ENCODE measurements around the gene ZGPAT. TPM values are rescaled to one million over a fixed set of nuclear protein-coding genes. Genes with fewer than 3 reads are reported as not detected.

Gene ZGPAT
- total and polyA plus RNA-seq, 9 of the 15 experiments (the other 6 are each of a cell fraction or from before 2014, with no cell fraction given) = 0.14 to 26.6 (median 7.4) TPM

DNA sequence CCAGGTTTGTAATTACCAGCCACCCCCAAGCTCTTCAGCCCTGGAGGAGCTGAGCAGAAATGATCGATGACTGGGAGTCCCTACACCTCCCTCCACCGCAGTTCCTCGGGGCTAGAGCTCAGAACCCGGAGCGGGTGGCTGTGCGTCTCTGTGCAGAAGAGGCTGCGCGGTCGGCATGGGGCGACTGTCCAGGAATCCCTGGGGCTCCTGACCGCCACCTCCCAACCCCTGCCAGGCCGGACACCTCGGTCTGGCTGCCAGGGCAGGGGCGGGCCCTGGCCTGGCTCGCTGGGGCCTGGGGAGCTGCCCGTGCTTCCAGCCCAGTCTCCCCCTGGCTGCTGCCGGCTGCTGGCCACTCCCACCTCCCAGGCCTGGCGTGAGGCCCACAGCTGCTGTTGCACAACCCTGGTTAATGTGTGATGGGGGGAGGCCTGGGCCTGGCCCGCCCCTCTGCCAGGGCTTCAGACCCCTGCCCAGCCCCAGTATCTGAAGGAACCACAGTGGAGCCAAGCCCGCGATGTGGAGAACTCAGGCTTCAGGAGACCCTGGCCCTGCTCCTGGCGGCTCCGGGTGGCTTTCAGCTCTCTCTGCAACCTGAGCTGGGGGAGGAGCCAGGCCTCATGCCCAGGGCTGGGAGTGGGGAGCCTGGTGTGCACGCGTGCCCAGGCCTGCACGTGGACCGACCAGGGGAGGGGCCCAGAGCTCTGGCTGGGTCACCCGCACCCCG is 33.0 kb downstream of the ZGPAT start (continued):
- TF ChIP-seq, protein P1, sequence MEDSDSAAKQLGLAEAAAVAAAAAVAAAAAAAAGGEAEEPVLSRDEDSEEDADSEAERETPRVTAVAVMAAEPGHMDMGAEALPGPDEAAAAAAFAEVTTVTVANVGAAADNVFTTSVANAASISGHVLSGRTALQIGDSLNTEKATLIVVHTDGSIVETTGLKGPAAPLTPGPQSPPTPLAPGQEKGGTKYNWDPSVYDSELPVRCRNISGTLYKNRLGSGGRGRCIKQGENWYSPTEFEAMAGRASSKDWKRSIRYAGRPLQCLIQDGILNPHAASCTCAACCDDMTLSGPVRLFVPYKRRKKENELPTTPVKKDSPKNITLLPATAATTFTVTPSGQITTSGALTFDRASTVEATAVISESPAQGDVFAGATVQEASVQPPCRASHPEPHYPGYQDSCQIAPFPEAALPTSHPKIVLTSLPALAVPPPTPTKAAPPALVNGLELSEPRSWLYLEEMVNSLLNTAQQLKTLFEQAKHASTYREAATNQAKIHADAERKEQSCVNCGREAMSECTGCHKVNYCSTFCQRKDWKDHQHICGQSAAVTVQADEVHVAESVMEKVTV (CRISPR knock-in tag; IDR thresholded peaks at IDR 0.05) = no peak
- TF ChIP-seq, protein P2, sequence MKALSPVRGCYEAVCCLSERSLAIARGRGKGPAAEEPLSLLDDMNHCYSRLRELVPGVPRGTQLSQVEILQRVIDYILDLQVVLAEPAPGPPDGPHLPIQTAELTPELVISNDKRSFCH (CRISPR knock-in tag; IDR thresholded peaks at IDR 0.05) = no peak
- TF ChIP-seq, protein P2 (tag; IDR thresholded peaks at IDR 0.05) = no peak
- TF ChIP-seq ZNF134 (CRISPR knock-in tag; conservative IDR thresholded peaks at IDR 0.05) (no peak), ZC3H4 (CRISPR knock-in tag; IDR thresholded peaks at IDR 0.05; ENCODE audit: borderline replicate concordance) (no peak), U2AF1 (optimal IDR thresholded peaks at IDR 0.05; ENCODE audit: low read depth, low read length) (no peak), HNRNPLL (IDR thresholded peaks at IDR 0.05; ENCODE audit: low read depth, low read length, poor library complexity, severe bottlenecking) (peak; percentile 9), RBM22 (IDR thresholded peaks at IDR 0.05; ENCODE audit: low read depth, low read length, poor library complexity, severe bottlenecking) (peak; percentile 54), RBM25 (IDR thresholded peaks at IDR 0.05; ENCODE audit: low read depth, low read length, severe bottlenecking) (no peak), ZNF324 (CRISPR knock-in tag; IDR thresholded peaks at IDR 0.05) (no peak), KLF13 (tag; IDR thresholded peaks at IDR 0.05; ENCODE audit: borderline replicate concordance, low read depth) (no peak), ZNF699 (CRISPR knock-in tag; IDR thresholded peaks at IDR 0.05; ENCODE audit: insufficient replicate concordance) (no peak), MTF1 (CRISPR knock-in tag; IDR thresholded peaks at IDR 0.05; ENCODE audit: borderline replicate concordance) (no peak), SREBF1 (IDR thresholded peaks at IDR 0.05; ENCODE audit: borderline replicate concordance, low read depth, low read length) (0 out of 2 replicates have a peak, but pooled peaks have one; percentile 16), KDM5B (IDR thresholded peaks at IDR 0.05; ENCODE audit: insufficient replicate concordance, low read depth, low read length) (peak; percentile 47), MCM5 (IDR thresholded peaks at IDR 0.05; ENCODE audit: low read depth) (no peak), ETS2 (tag; IDR thresholded peaks at IDR 0.05; ENCODE audit: borderline replicate concordance, poor library complexity, severe bottlenecking) (no peak), HSF4 (CRISPR knock-in tag; IDR thresholded peaks at IDR 0.05; ENCODE audit: borderline replicate concordance) (no peak)
- TF ChIP-seq, protein P3, sequence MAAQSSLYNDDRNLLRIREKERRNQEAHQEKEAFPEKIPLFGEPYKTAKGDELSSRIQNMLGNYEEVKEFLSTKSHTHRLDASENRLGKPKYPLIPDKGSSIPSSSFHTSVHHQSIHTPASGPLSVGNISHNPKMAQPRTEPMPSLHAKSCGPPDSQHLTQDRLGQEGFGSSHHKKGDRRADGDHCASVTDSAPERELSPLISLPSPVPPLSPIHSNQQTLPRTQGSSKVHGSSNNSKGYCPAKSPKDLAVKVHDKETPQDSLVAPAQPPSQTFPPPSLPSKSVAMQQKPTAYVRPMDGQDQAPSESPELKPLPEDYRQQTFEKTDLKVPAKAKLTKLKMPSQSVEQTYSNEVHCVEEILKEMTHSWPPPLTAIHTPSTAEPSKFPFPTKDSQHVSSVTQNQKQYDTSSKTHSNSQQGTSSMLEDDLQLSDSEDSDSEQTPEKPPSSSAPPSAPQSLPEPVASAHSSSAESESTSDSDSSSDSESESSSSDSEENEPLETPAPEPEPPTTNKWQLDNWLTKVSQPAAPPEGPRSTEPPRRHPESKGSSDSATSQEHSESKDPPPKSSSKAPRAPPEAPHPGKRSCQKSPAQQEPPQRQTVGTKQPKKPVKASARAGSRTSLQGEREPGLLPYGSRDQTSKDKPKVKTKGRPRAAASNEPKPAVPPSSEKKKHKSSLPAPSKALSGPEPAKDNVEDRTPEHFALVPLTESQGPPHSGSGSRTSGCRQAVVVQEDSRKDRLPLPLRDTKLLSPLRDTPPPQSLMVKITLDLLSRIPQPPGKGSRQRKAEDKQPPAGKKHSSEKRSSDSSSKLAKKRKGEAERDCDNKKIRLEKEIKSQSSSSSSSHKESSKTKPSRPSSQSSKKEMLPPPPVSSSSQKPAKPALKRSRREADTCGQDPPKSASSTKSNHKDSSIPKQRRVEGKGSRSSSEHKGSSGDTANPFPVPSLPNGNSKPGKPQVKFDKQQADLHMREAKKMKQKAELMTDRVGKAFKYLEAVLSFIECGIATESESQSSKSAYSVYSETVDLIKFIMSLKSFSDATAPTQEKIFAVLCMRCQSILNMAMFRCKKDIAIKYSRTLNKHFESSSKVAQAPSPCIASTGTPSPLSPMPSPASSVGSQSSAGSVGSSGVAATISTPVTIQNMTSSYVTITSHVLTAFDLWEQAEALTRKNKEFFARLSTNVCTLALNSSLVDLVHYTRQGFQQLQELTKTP (IDR thresholded peaks at IDR 0.05; ENCODE audit: low read depth in 1 of 2, partially characterized antibody in 2 of 2) = no peak
- TF ChIP-seq, protein P4, sequence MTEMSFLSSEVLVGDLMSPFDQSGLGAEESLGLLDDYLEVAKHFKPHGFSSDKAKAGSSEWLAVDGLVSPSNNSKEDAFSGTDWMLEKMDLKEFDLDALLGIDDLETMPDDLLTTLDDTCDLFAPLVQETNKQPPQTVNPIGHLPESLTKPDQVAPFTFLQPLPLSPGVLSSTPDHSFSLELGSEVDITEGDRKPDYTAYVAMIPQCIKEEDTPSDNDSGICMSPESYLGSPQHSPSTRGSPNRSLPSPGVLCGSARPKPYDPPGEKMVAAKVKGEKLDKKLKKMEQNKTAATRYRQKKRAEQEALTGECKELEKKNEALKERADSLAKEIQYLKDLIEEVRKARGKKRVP (CRISPR knock-in tag; IDR thresholded peaks at IDR 0.05) = no peak
